SIG-M5 treated with dmso at 0.1 percent for 504 hours (cell line): ENCODE results near the gene CIITA.
A peak's percentile ranks its signal among the peaks of the same experiment; 100 is the strongest.

Experiments
- DNase-seq: peaks from one replicate; lab custom pipeline; 2025; ENCODE audit not compliant: unreplicated experiment; lab: John Stamatoyannopoulos, UW

The CIITA gene

DNA sequence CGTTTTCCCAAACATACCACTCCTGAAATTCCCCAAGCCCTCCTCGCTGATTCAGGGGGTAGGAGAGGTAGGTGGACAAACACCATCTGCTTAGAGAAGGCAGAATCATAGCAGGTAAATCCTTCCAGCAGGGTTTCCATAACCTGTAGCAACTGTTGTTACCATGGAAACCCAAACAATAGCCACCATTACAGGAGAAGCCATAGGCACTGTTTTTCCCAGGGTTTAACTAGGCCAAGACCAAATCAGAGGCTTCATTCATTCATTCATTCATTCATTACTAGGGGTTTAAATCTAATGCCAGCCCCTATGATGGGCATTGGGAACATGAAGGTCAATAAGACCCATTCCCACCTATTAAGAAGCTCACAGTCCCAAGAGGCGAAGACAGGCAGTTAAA lies 25.5 kb upstream of the CIITA start:
- DNase-seq: no peak

DNA sequence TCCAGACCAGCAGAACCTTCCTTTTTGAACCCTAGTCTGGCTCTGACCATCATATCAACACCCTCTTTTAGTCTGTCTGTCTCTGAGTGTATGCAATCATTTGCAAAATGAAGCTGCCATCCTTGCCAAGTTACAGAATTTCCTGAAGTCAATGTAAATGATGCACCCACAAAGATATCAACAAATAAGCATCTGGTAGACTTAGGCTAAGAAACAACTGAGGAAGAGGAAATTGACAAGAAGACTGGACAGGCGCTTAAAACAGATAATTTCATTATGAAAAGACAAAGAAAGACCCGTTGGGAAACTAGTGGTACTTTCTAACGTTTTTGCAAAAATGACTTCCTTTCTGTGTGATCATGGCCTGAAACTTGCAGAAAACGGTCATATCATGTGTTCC lies 24.7 kb upstream of the CIITA start:
- DNase-seq: no peak

DNA sequence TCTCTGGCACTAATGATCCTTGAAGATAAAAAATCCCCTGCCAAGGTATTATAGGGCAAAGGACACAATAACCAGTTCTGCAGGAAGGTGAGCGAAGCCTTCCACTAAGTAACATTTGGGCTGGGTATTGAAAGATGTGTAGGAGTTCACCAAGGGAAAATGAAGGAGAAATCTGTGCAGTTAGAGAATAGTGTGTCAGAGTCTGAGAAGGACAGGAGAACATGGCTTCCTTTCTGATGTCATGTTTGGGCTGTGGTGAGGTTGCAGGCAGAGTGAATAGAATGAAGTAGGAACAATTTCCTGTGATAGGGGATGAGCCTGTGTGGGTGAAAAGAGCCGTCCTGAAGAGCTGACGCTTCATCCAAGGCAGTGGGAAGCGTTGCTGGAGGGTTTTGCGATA lies 24.1 kb upstream of the CIITA start:
- DNase-seq: no peak

- no peak for DNase-seq
These were observed 21.0 kb upstream of the CIITA start for GRCh38 chr16:10856042-10856441.

GRCh38 chr16:10858203-10858602 lies 18.8 kb upstream of the CIITA start:
- DNase-seq: no peak

GRCh38 chr16:10859020-10859419 lies 18.0 kb upstream of the CIITA start:
- DNase-seq: no peak

- no peak for DNase-seq
These were observed 17.3 kb upstream of the CIITA start for GRCh38 chr16:10859658-10860057.

GRCh38 chr16:10862438-10862837 lies 14.6 kb upstream of the CIITA start:
- DNase-seq: peak; percentile 68

- no peak for DNase-seq
These were observed 10.7 kb upstream of the CIITA start for GRCh38 chr16:10865991-10866966.

- no peak for DNase-seq
These were observed 9.8 kb upstream of the CIITA start for GRCh38 chr16:10867199-10867598.

- no peak for DNase-seq
These were observed 8.9 kb upstream of the CIITA start for GRCh38 chr16:10868104-10868595.

- DNase-seq: peak; percentile 71
These were observed 8.2 kb upstream of the CIITA start for GRCh38 chr16:10868596-10869469.

DNA sequence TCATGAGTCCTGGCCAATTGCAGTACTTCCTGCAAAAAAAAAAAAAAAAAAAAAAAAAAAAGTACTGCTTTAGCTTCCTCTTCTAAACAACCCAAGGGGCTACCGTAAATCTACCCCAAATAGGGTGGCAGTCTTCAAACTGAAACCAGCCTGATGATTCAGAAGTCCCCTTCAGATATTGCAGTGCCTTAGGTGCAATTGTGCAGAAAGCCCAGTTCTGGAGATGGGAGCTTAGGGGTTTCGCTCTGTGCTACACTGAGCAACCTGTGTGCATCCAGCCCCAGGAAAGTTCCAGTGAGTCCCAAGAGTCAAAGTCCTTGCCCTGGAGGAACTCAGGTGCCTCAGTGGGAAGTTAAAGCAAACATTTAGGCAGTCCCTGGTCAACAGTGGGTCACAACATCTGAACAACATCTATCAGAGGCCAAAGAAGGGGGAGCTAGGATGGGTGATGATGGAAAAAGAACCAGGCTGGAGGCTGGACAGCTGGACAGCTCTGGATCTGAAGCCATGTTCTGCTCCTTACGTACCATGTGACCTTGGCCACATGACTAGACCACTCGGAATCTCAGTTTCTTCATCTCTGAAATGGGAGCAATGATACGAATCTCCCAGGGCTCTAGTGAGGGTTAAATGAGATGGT lies 6.7 kb upstream of the CIITA start:
- DNase-seq: peak; percentile 65

DNA sequence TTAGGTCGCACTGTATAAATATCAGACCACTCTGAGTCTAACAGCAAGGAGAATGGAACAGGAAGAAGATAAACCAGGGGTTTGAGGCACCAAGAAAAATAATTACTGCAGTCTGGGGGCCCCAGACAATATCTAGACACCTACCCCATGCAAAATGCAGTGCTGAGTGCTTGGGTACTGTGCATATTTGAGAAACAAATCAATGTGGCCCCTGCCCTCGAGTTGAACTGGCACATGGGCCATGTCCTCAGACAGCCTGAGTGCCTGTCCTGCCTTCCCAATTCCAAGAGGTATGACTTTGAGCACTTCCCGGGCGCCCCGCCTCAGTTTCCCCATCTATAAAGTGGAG lies 6.2 kb upstream of the CIITA start:
- no peak for DNase-seq

DNA sequence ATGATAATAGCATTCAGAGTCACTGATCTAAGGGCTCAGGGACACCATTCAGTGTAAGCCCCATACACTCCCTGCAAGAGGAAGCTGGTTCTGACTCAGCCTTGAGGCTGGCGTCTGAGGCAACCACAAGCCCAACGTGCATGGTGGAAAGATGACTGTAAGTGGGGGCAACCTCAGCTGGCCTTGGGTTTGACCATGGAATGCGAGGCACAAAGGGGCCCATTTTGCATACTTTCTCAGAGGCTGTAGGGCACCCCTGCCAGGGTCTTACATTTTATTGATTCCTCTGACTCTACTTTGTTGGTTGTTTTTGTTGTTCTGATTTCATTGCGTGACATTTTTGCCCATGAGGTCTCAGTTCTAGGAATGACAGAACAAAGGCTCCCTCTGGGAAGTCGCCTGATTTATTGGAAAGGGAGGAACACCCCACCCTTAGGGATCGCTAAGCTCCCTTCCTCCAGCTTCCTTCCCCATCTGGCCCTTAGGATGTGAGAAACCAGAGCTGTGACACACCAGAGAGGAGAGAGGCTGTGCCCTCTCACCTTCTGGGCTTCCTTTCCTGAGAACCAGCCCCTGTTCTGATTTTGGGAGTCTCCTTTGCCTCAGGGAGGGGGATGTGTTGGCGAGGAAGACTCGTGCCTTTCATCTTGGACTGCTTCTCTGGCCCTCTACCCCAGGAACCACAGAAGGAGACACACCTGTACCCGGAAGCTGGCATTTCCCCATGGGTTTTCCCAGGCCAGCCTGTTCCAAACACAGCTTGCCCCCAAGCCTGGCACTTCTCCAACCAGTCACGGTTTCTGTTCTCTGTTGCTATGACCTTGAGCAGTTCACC lies 5.6 kb upstream of the CIITA start:
- peak; percentile 88 for DNase-seq

DNA sequence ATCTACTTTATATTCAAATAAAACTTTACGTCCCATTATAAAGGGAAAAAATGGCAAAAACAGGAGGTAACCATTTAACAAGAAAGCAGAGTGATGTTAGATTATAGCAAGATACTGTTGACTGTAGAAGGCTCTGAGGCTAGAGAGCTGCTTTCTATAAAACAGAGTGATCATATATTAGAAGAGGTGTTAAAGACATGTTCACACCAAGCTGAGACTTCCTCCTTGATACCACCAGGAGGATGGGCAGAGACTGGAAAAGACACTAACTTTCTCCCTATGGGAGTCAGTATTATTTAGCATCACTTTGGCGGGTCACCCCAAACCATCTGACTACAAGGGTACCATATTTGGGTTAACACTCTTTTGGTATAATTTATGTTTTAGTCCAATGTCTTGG lies 687 bp upstream of the CIITA start:
- no peak for DNase-seq

DNA sequence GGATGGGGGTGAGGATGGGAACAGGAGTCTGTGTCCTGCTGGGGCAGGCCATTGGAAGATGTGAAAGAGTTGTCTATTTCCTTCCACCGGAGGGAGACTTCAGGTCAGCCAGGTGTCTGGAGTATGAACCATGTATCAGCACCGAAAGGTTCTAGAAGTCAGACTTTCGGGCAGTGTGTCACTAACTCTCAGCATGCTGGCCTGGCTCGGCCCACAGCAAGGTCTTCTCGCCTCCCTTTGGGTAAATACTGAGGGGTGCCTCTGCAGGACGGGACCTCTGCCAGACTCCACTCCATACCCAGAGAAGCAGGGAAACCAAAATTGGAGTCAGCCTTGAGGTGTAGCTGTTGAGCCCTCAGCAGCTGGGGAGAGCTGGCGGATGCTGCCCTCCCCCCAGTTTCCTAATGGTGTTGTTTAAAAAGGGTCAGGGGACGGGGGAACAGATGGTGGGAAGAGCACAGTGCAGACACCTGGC lies 507 bp downstream of the CIITA start:
- no peak for DNase-seq

GRCh38 chr16:10878328-10878643 lies 1.3 kb downstream of the CIITA start:
- DNase-seq: no peak

- DNase-seq: no peak
These were observed 1.9 kb downstream of the CIITA start for GRCh38 chr16:10878644-10879501.
